LNCAP (cell line): ENCODE results near the gene BAHCC1.

Experiments
- CTCF ChIP-seq: fragments of 450-650 bp; IDR thresholded peaks from 2 replicates; pipeline ENCODE4 v1.5.1; 2017; ENCODE audit warnings: mild to moderate bottlenecking

The BAHCC1 gene

DNA sequence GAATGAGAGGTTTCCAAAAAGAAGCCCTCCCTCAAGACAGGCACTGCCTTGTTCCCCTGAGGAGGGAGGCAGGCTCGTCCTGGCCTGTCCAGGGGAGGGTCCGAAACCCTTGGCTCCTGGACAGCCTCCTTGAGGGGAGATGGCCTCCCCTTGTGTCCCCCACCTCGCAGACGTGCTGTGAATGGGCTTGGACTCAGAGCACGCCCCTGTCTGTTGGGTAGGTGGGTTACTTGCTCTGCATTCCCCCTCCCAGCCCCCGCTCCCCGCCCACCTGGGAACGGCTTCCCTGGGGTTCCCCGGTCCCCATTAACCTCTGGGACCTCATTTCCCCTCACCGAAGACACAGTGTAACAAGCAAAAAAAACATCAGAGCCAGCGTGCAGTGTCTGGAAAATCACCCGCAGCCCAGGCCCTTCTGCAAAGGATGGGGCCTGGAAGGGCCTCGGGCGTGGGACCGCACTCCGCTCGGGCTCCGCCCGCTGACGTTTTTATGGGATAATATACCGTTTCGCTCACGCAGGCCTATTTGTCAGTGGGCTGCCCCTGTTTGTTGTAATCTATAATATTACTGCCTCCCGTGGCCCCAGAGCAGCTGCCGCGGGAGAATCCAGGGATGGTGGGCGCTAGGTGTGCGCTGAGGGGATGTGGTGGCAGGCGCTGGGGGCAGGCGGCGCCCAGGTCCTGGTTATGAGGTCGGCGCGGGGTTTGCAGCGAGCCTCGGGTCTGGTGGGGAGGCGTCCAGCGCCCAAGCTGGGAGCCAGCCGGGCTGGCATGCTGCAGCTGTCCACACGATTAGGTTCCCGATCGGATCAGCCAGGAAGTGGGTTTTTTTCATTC, 11.1 kb downstream of the BAHCC1 start:
- TF ChIP-seq CTCF = no peak

- TF ChIP-seq CTCF = no peak
Observed at GRCh38 chr17:81408049-81408448, 12.8 kb downstream of the BAHCC1 start.

- no peak for TF ChIP-seq CTCF
Observed at GRCh38 chr17:81409190-81409935, 14.1 kb downstream of the BAHCC1 start.

DNA sequence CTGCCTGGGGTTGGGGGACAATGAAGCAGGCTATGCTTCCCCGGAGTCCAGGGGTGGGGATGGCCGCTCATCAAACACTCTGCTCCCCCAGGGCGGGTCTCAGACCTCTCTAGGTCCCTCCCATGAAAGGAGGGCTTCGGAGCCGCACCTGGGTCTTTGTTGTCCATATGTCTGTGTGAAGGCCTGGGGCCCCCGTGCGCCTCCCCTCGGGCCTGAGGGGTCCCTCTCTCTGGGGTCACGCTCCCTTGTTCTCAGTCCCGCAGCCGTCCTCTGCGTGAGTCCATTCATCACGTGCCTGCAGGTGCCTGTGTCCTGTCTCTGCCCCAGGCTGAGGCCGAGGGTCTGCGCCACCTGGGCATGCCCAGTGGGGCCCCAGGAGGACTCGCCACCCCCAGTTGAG, 15.6 kb downstream of the BAHCC1 start:
- no peak for TF ChIP-seq CTCF

DNA sequence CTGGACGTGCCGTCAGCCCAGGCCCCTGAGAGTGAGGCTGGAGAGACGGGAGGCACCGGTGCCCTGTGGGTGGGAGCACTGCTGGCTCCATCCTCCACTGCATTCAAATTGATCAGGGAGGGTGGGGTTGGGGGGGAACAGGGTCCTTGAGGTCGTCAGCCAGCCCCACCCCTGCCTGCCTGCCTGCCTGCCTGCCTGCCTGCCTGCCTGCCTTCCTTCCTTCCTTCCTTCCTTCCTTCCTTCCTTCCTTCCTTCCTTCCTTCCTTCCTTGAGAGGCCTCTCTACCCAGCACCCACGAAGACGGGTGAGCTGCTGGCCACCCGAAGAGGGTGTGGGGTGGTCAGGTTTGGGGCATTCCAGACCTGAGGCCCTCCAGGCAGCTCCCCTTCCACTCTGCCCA, 16.0 kb downstream of the BAHCC1 start:
- no peak for TF ChIP-seq CTCF

GRCh38 chr17:81412490-81413093, 17.3 kb downstream of the BAHCC1 start:
- no peak for TF ChIP-seq CTCF

- TF ChIP-seq CTCF = no peak
Observed at GRCh38 chr17:81413497-81414135, 18.4 kb downstream of the BAHCC1 start.
